AG08395 (cell line): ENCODE measurements around the gene TMEM167B.
"Not testable (repeated sequence)": the region's sequence is repeated elsewhere in the genome, so short reads cannot be mapped to it uniquely, and the experiment has no call there.

ENCODE experiments used
- DNase-seq: peaks from one replicate; pipeline ENCODE4 v3.0.0; 2012; ENCODE audit warnings: mixed read lengths, low spot score

The TMEM167B gene

DNA sequence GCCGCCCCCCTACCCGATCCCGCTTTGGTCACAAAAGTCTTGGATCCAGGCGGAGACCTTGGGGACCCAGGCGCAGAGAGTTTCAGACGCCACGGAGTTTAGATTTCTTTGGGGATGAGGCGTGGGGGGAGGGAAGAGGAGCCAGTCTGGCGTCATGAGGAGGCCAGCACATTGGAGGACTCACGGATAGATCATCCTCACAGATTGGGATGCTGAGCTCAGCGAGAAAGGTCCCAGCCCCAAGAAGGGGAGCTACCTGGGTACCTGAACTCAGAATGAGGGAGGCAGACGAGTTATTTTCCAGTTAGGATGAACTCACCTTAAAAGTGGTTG is 23.7 kb downstream of the TMEM167B start:
- no peak for DNase-seq

DNA sequence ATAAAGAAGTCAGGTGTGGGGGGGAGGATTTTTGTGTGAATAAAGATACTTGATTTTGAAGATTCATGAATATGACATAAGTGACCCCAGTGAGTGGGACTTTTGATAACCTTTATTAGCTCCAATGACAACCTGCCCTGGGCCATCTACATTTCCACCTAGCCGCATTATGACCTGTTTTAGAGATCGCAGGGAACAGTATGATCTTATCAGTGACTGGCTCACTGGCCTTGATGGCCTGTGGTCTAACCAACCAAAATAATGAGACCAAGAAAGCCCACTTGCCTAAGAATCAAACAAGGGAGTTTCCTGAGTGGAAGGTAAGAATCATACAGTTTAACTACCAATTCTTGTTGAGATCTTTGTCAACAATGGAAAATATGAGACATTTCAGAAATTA is 25.1 kb downstream of the TMEM167B start:
- DNase-seq = no peak

- no peak for DNase-seq
Measured at GRCh38 chr1:109116286-109116685, 25.7 kb downstream of the TMEM167B start.

- no peak for DNase-seq
Measured at GRCh38 chr1:109118089-109118488, 27.5 kb downstream of the TMEM167B start.

DNA sequence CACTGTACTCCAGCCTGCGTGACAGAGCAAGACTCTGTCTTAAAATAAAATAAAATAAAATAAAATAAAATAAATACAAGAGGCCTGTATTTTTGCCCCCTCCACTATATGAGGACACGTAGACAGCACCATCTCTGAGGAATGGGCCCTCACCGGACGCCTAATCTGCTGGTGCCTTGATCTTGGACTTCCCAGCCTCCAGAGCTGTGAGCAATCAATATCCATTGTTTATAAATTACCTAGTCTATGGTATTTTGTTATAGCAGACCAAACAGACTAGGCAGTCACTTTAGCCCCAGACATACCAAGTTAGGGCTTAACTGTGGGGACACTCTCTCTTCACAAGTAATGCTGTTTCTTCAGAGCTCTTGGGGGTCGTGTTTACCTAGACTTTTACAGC is 29.8 kb downstream of the TMEM167B start:
- DNase-seq = no peak

GRCh38 chr1:109131059-109131458 is 40.5 kb downstream of the TMEM167B start:
- DNase-seq = no peak

GRCh38 chr1:109131800-109132199 is 41.2 kb downstream of the TMEM167B start:
- DNase-seq = no peak

DNA sequence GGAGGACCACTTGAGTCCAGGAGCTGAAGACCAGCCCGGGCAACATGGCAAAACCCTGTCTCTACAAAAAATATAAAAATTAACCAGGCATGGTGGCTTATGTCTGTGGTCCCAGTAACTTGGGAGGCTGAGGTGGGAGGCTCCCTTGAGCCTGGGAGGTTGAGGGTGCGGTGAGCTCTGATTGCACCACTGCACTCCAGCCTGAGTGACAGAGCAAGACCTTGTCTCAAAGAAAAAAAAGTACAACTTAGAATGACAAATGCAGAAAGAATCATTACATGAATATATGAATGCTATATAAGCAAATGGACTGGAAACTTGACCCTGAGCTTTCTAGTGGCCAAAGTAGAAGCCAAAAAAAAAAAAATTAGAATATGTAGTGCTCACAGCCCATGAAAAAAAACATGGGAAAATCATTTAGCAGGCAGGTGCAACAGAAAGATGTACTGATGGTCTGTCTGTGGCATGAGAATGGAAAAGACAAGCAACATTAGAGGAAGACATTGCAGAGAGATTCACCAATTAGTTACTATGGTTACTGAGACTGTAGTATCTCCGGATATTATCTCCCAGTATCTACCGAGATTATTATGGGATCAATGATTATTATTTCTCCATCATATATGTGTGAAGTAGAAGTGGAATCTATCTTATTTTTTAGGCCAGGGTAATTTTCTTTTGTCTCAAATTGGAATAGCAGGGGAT is 42.6 kb downstream of the TMEM167B start:
- no peak for DNase-seq

DNA sequence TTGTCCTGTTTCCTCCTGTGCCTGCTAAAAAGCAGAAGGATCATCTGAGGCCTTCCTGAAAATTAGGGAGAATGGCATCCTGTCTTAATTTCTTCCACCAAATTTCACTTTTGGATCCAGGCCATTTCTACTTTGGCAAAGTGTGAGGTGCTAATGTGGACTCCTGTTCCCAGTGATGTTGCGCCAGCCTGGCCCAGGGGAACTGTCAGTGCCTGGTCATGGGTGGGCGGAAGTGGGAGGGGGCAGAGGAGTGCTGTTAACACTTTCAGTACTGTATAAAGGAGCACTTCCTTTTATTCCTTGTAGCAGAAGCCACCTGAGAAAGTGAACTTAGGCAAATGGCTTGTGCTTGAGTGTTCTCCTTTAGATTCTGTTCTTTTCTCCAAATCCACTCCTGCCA is 43.3 kb downstream of the TMEM167B start:
- DNase-seq = no peak

DNA sequence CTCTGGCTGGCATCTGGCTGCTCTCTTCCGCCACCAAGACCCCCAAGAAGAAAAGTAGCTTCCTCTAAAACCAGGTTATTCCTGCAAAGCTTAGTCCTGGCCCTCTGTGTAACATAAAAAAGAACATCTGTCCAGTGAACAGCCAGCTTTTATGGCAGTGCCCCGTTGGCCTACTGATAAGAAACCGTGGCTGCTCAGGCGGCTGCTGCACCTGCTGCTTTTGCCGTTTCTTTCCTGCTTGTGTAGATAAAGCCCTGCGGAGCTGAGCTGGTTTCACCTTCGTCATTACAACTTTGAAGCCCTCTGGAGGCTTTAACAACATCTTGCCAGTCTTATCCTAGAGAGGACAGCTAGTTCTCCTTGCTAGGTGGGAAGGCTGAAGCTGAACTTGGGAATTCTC is 43.9 kb downstream of the TMEM167B start:
- no peak for DNase-seq

DNA sequence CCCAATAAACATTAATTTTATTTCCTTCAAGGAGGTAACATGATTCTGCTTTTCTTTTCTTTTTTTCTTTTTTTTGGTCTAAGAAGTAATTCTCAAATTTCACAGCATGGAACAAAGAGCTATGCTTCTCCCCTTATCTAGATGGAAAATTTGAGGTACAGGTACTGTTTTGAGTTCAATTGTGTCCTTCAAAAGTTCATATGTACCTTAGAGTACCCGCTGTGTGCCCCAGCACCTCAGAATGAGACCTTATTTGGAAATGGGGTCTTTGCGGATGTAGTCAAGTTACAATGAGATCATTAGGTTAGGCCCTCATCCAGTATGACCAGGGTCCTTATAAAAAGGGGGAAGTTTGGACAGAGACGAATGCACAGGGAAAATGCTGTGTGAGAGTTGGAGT is 45.4 kb downstream of the TMEM167B start:
- no peak for DNase-seq

DNA sequence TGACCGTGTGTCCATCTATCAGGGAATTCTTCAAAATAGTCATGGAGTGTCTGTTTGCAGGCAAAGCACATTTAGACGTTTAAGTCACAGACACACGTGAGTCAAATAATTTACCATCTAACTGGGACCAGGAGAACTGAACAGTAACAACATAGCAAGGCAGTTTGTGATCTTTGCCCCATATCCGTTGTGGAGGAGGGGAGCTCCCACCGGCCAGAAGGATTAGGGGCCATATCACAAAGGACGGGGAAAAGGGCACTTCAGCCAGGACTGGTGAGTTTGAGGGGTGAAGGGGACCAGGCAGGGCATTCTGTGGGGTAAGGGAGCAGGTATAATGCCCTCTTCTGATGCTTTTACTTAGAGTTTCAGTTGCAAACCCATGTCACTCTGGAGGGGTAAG is 46.2 kb downstream of the TMEM167B start:
- no peak for DNase-seq

- DNase-seq = no peak
Measured at GRCh38 chr1:109137958-109138357, 47.4 kb downstream of the TMEM167B start.

DNA sequence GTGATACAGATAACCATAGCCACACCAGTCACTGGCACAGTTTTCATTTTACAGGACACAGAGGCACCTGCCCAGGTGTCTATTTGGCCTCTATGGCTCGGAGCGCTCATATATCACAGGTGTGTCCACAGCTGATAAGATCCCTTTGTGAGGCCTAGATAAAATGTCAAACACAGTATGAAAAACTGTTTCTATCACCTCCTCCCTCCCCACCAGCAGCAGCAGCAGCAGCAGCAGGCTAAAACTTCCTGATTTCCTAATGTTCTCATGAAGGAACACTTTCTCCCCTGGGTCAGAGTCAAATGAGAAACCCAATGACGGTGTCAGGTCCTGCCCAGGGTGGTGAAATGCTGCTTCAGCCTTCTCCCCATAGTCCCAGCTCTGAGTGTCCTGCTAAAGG is 47.8 kb downstream of the TMEM167B start:
- no peak for DNase-seq

GRCh38 chr1:109140392-109140791 is 49.8 kb downstream of the TMEM167B start:
- no peak for DNase-seq

- DNase-seq = no peak
Measured at GRCh38 chr1:109142260-109142659, 51.7 kb downstream of the TMEM167B start.

DNA sequence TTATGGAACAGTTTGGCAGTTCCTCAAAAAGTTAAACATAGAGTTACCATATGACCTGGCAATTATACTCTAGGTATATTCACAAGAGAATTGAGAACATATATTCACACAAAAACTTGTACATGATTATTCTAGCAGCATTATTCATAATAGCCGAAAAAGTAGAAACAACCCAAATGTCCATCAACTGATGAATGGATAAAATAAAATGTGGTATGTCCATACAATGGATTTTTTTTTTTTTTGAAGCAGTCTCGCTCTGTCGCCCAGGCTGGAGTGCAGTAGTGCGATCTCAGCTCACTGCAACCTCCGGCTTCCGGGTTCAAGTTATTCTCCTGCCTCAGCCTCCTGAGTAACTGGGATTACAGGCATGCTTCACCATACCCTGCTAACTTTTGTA is 52.2 kb downstream of the TMEM167B start:
- not testable (repeated sequence) for DNase-seq
